ENCODE data around the gene CCDC91.

CCDC91 gene

DNA sequence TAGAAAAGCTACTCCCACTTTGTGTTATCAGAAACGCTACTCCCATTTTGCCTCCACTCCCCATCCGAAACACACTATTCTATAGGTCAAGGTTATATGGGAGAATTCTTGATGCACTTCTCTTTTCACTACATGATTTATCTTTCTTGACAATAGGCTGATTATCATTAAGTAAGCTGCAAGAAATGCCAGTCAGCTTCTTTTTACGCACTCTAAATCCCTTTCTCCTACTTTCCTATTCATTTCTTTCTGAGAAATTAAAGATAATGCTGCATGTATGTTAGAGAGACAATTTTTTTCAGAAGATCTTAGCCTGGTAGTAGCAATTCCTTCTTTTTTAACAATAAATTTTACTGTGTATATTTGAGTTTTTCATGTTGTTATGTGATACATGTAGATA is 41.0 kb upstream of the CCDC91 start:
- TF ChIP-seq POLR2AphosphoS5 (IDR thresholded peaks at IDR 0.05; ENCODE audit: low read depth, low read length): no peak
- no peak for TF ChIP-seq FOXP2 (optimal IDR thresholded peaks at IDR 0.05; ENCODE audit: borderline replicate concordance, extremely low read depth, extremely low read length, insufficient read depth)
- TF ChIP-seq, protein P1, sequence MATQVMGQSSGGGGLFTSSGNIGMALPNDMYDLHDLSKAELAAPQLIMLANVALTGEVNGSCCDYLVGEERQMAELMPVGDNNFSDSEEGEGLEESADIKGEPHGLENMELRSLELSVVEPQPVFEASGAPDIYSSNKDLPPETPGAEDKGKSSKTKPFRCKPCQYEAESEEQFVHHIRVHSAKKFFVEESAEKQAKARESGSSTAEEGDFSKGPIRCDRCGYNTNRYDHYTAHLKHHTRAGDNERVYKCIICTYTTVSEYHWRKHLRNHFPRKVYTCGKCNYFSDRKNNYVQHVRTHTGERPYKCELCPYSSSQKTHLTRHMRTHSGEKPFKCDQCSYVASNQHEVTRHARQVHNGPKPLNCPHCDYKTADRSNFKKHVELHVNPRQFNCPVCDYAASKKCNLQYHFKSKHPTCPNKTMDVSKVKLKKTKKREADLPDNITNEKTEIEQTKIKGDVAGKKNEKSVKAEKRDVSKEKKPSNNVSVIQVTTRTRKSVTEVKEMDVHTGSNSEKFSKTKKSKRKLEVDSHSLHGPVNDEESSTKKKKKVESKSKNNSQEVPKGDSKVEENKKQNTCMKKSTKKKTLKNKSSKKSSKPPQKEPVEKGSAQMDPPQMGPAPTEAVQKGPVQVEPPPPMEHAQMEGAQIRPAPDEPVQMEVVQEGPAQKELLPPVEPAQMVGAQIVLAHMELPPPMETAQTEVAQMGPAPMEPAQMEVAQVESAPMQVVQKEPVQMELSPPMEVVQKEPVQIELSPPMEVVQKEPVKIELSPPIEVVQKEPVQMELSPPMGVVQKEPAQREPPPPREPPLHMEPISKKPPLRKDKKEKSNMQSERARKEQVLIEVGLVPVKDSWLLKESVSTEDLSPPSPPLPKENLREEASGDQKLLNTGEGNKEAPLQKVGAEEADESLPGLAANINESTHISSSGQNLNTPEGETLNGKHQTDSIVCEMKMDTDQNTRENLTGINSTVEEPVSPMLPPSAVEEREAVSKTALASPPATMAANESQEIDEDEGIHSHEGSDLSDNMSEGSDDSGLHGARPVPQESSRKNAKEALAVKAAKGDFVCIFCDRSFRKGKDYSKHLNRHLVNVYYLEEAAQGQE (IDR thresholded peaks at IDR 0.05; ENCODE audit: insufficient read depth in 1 of 2, low read depth in 2 of 2, low read length in 2 of 2): no peak
- TF ChIP-seq TAF1 (IDR thresholded peaks at IDR 0.05; ENCODE audit: borderline replicate concordance, insufficient read depth, low read length): no peak

GRCh38 chr12:28156362-28156761 is 33.9 kb upstream of the CCDC91 start:
- TF ChIP-seq FOXP2 (optimal IDR thresholded peaks at IDR 0.05; ENCODE audit: borderline replicate concordance, extremely low read depth, extremely low read length, insufficient read depth) (no peak), POLR2AphosphoS5 (IDR thresholded peaks at IDR 0.05; ENCODE audit: low read depth, low read length) (no peak), TAF1 (IDR thresholded peaks at IDR 0.05; ENCODE audit: borderline replicate concordance, insufficient read depth, low read length) (no peak), SIN3A (IDR thresholded peaks at IDR 0.05; ENCODE audit: borderline replicate concordance, insufficient read depth, low read length) (no peak)
- TF ChIP-seq, protein P1 (IDR thresholded peaks at IDR 0.05; ENCODE audit: insufficient read depth in 1 of 2, low read depth in 2 of 2, low read length in 2 of 2): no peak

GRCh38 chr12:28156804-28157203 is 33.5 kb upstream of the CCDC91 start:
- TF ChIP-seq TAF1 (IDR thresholded peaks at IDR 0.05; ENCODE audit: borderline replicate concordance, insufficient read depth, low read length) (no peak), FOXP2 (optimal IDR thresholded peaks at IDR 0.05; ENCODE audit: borderline replicate concordance, extremely low read depth, extremely low read length, insufficient read depth) (no peak), SIN3A (IDR thresholded peaks at IDR 0.05; ENCODE audit: borderline replicate concordance, insufficient read depth, low read length) (no peak), POLR2AphosphoS5 (IDR thresholded peaks at IDR 0.05; ENCODE audit: low read depth, low read length) (no peak)
- TF ChIP-seq, protein P1 (IDR thresholded peaks at IDR 0.05; ENCODE audit: insufficient read depth in 1 of 2, low read depth in 2 of 2, low read length in 2 of 2): no peak

GRCh38 chr12:28158353-28158752 is 31.9 kb upstream of the CCDC91 start:
- TF ChIP-seq TAF1 (IDR thresholded peaks at IDR 0.05; ENCODE audit: borderline replicate concordance, insufficient read depth, low read length) (no peak), SIN3A (IDR thresholded peaks at IDR 0.05; ENCODE audit: borderline replicate concordance, insufficient read depth, low read length) (no peak), FOXP2 (optimal IDR thresholded peaks at IDR 0.05; ENCODE audit: borderline replicate concordance, extremely low read depth, extremely low read length, insufficient read depth) (no peak), POLR2AphosphoS5 (IDR thresholded peaks at IDR 0.05; ENCODE audit: low read depth, low read length) (no peak)
- TF ChIP-seq, protein P1 (IDR thresholded peaks at IDR 0.05; ENCODE audit: insufficient read depth in 1 of 2, low read depth in 2 of 2, low read length in 2 of 2): no peak

GRCh38 chr12:28159688-28160087 is 30.6 kb upstream of the CCDC91 start:
- TF ChIP-seq, protein P1 (IDR thresholded peaks at IDR 0.05; ENCODE audit: insufficient read depth in 1 of 2, low read depth in 2 of 2, low read length in 2 of 2): no peak
- TF ChIP-seq POLR2AphosphoS5 (IDR thresholded peaks at IDR 0.05; ENCODE audit: low read depth, low read length) (no peak), FOXP2 (optimal IDR thresholded peaks at IDR 0.05; ENCODE audit: borderline replicate concordance, extremely low read depth, extremely low read length, insufficient read depth) (no peak), SIN3A (IDR thresholded peaks at IDR 0.05; ENCODE audit: borderline replicate concordance, insufficient read depth, low read length) (no peak)

All from PFSK-1 (cell line).